NCI-H69 (cell line): ENCODE results near the gene AGRP.
"Not testable (repeated sequence)": the region's sequence is repeated elsewhere in the genome, so short reads cannot be mapped to it uniquely, and the experiment has no call there.

Experiments used
- DNase-seq: peaks from one replicate; lab custom pipeline; 2025; lab: John Stamatoyannopoulos, UW

The AGRP gene

GRCh38 chr16:67504031-67505021, 21.0 kb upstream of the AGRP start:
- peak; percentile 55 for DNase-seq

- no peak for DNase-seq
Measured at GRCh38 chr16:67499106-67499505, 15.8 kb upstream of the AGRP start.

GRCh38 chr16:67490335-67491096, 7.2 kb upstream of the AGRP start:
- DNase-seq = no peak

GRCh38 chr16:67489401-67490083, 6.2 kb upstream of the AGRP start:
- no peak for DNase-seq

GRCh38 chr16:67487561-67487960, 4.2 kb upstream of the AGRP start:
- not testable (repeated sequence) for DNase-seq

- DNase-seq = no peak
Measured at GRCh38 chr16:67486805-67487204, 3.5 kb upstream of the AGRP start.

- DNase-seq = no peak
Measured at GRCh38 chr16:67483731-67484525, 581 bp upstream of the AGRP start.

- no peak for DNase-seq
Measured at GRCh38 chr16:67482233-67482924, 968 bp downstream of the AGRP start.

GRCh38 chr16:67481561-67482232, 1.6 kb downstream of the AGRP start:
- peak; percentile 57 for DNase-seq

- DNase-seq = peak; percentile 95
Measured at GRCh38 chr16:67480833-67481560, 2.4 kb downstream of the AGRP start, which contains the start of gene ATP6V0D1. ATP6V0D1 (minus strand) TSS chr16:67481157; CDS start chr16:67481086, 71 bp downstream.

- DNase-seq = no peak
Measured at GRCh38 chr16:67477960-67478554, 5.3 kb downstream of the AGRP start.

GRCh38 chr16:67474551-67475455, 8.5 kb downstream of the AGRP start:
- DNase-seq = no peak

- no peak for DNase-seq
Measured at GRCh38 chr16:67471758-67472384, 11.5 kb downstream of the AGRP start.

GRCh38 chr16:67470359-67470758, 13.0 kb downstream of the AGRP start:
- peak; percentile 57 for DNase-seq

- DNase-seq = no peak
Measured at GRCh38 chr16:67468731-67469130, 14.6 kb downstream of the AGRP start.

GRCh38 chr16:67466581-67466980, 16.8 kb downstream of the AGRP start:
- no peak for DNase-seq

- DNase-seq = no peak
Measured at GRCh38 chr16:67464565-67464964, 18.8 kb downstream of the AGRP start.

GRCh38 chr16:67463691-67464090, 19.7 kb downstream of the AGRP start:
- no peak for DNase-seq
